Mucosa of descending colon (tissue), 3 donors: Measurements from ENCODE around the gene LDOC1. TPM values are rescaled to one million over a fixed set of nuclear protein-coding genes. Genes with fewer than 3 reads are reported as not detected.

Experiments
- ATAC-seq: fragments of 200-7000 bp; cut with Tn5 transposase; one replicate; pipeline ENCODE4 v1.9.1; 2020; ENCODE audit warnings: mild to moderate bottlenecking, moderate library complexity
- DNase-seq, 3 donors: peaks; one replicate each; pipeline ENCODE4 v3.0.0-alpha.2; 2020
- H3K36me3 ChIP-seq: fragments of 200-600 bp; one replicate; pipeline ENCODE4 v1.8.0; 2021; ENCODE audit warnings: low read depth, mild to moderate bottlenecking
- H3K4me1 ChIP-seq: fragments of 200-600 bp; one replicate; pipeline ENCODE4 v1.8.0; 2021; ENCODE audit warnings: low read depth, mild to moderate bottlenecking
- H3K4me3 ChIP-seq: fragments of 200-600 bp; one replicate; pipeline ENCODE4 v1.8.0; 2021; ENCODE audit warnings: mild to moderate bottlenecking
- H3K9me3 ChIP-seq: fragments of 200-600 bp; one replicate; pipeline ENCODE4 v1.8.0; 2021; ENCODE audit warnings: mild to moderate bottlenecking
- CTCF ChIP-seq: fragments of 200-600 bp; IDR thresholded peaks from one replicate; pipeline ENCODE4 v1.8.0; 2022; ENCODE audit warnings: antibody characterized with exemption, mild to moderate bottlenecking
- intact Hi-C, 2 donors: fragments of 100-400 bp; cut with DNase I in 1 of 2; cut with micrococcal nuclease in 1 of 2; formaldehyde crosslinking; loops; one replicate each; pipeline versions ENCODE4 v1.11.0 to v1.11.1; 2022; cut with DNase I, micrococcal nuclease
- total RNA-seq, 3 donors: library from RNA; stranded (reverse); fragmentation: NEBNext Ultra II Directional in 2 of 3; extraction: Animal tissue kit (Norgen Biotek cat#: 25700) in 2 of 3; gene quantifications; one replicate each; pipeline versions ENCODE4 v1.2.1 to v1.2.4, GENCODE V29; 2021 to 2023
- donor health status: DM: no; HTN: no; CAD: no; lungs with moderate emphysema.
- donor health status: DM: no; HTN: no; CAD: no.
- donor health status: DM: no; HTN: yes; CAD: no.

LDOC1 gene
- total RNA-seq, 3 donors from 2014 or later: 1.3 to 12.3 (median 3.6) TPM

GRCh38 chrX:141142946-141143345, 34.0 kb downstream of the LDOC1 start:
- Histone ChIP-seq H3K36me3 (no peaks in the 10 kb centered on the region), H3K4me1 (no peaks in the 10 kb centered on the region), H3K9me3 (no peaks in the 10 kb centered on the region), H3K4me3 (no peak overlapping the region)
- intact Hi-C loops: no loop called here
- DNase-seq: no peak
- TF ChIP-seq CTCF: no peak
- ATAC-seq: no peak

GRCh38 chrX:141133272-141133671, 43.7 kb downstream of the LDOC1 start:
- Histone ChIP-seq H3K4me3 (no peak overlapping the region), H3K9me3 (no peaks in the 10 kb centered on the region), H3K4me1 (no peaks in the 10 kb centered on the region), H3K36me3 (no peaks in the 10 kb centered on the region)
- DNase-seq (no peak), ATAC-seq (no peak)
- TF ChIP-seq CTCF: no peak
- intact Hi-C loops: no loop called here

- TF ChIP-seq CTCF: no peak
- ATAC-seq (no peak), DNase-seq (no peak)
- Histone ChIP-seq H3K36me3 (no peaks in the 10 kb centered on the region), H3K9me3 (peaks cover 4% of the 10 kb centered on the region), H3K4me1 (no peaks in the 10 kb centered on the region), H3K4me3 (no peak overlapping the region)
- intact Hi-C loops: no loop called here
Observed at GRCh38 chrX:141127146-141127545, 49.8 kb downstream of the LDOC1 start.

Other genes starting within 250 kb of the LDOC1 start
- not detected for gene SPANXB1, start 174.5 kb downstream of the LDOC1 start, total RNA-seq
- gene SPANXC, start 65.4 kb upstream of the LDOC1 start, total RNA-seq: not detected